HepG2 (cell line): Measurements from ENCODE around the gene WSB1. TPM values are rescaled to one million over a fixed set of nuclear protein-coding genes. Genes with fewer than 3 reads are reported as not detected.

Experiments used
- ATAC-seq: fragments of 200-7000 bp; cut with Tn5 transposase; 3 replicates; pipeline ENCODE4 v1.9.1; 2020; ENCODE audit warnings: mild to moderate bottlenecking, moderate library complexity
- BruUV-seq: library from RNA; stranded (reverse); fragments of 400-500 nt; replicated peaks from 2 replicates; lab custom pipeline; 2021; lab: Mats Ljungman, UMichigan
- CTCF ChIA-PET: fragments of 300-600 bp; formaldehyde crosslinking; extraction: SDS; loops from one replicate; lab custom pipeline; 2021; ENCODE audit warnings: low total read pairs, inconsistent platforms, low intra/inter-chr PET ratio; lab: Yijun Ruan, JAX
- POLR2A ChIA-PET: fragments of 350-600 bp; sonication (Branson Sonifier 250); formaldehyde crosslinking; loops from one replicate; lab custom pipeline; 2020; ENCODE audit warnings: antibody characterized with exemption, inconsistent platforms; lab: Yijun Ruan, JAX
- DNase-seq: peaks from one replicate; pipeline ENCODE4 v3.0.0-alpha.2; 2015; ENCODE audit warnings: low spot score
- FAIRE-seq: peaks from 3 replicates; lab custom pipeline; 2011; peaks lifted over from hg19 to GRCh38; lab: Jason Lieb, UNC
- H2AFZ ChIP-seq: one replicate; pipeline ENCODE4 v1.6.1; 2011; ENCODE audit warnings: low read length, inconsistent platforms
- H3K27ac ChIP-seq: fragments of 300-600 bp; 3 replicates; pipeline ENCODE4 v1.8.0; 2011; ENCODE audit warnings: mixed run types, mild to moderate bottlenecking, mixed read lengths, low read length, inconsistent platforms; ENCODE audit not compliant: insufficient read depth; ENCODE audit errors: extremely low read length
- H3K27me3 ChIP-seq, 2 experiments: fragments of 200-600 bp in 1 of 2; 2 replicates in 1 of 2; 3 replicates in 1 of 2; pipeline versions ENCODE4 v1.6.0 to v1.8.0; 2011; ENCODE audit warnings: low read length in 2 of 2, mild to moderate bottlenecking in 2 of 2, moderate library complexity in 2 of 2, inconsistent platforms in 1 of 2; ENCODE audit not compliant: insufficient read depth in 2 of 2, control insufficient read depth in 1 of 2
- H3K36me3 ChIP-seq, 2 experiments: fragments of 200-600 bp in 1 of 2; replicated peaks in 1 of 2; 2 replicates in 1 of 2; 3 replicates in 1 of 2; pipeline versions ENCODE4 v1.5.1 to v1.8.0; 2011; ENCODE audit warnings: low read length in 2 of 2, inconsistent platforms in 1 of 2; ENCODE audit not compliant: insufficient read depth in 2 of 2, control insufficient read depth in 1 of 2
- H3K4me1 ChIP-seq: 2 replicates; pipeline ENCODE4 v1.5.1; 2012; ENCODE audit warnings: low read length, inconsistent platforms; ENCODE audit not compliant: insufficient read depth
- H3K4me2 ChIP-seq: 2 replicates; pipeline ENCODE4 v1.6.0; 2011; ENCODE audit warnings: low read depth, low read length, inconsistent platforms
- H3K4me3 ChIP-seq, 3 experiments: fragments of 200-600 bp in 1 of 3; sonication (generic), shearing (Covaris generic) in 1 of 3; replicated peaks in 1 of 3; 2 replicates each; pipeline ENCODE4 v1.5.1; 2011 to 2016; ENCODE audit warnings: low read length in 3 of 3, inconsistent platforms in 2 of 3, low read depth in 2 of 3, mild to moderate bottlenecking in 2 of 3, control low read depth in 1 of 3, mixed read lengths in 1 of 3; ENCODE audit not compliant: insufficient read depth in 1 of 3
- H3K79me2 ChIP-seq: one replicate; pipeline ENCODE4 v1.6.1; 2011; ENCODE audit warnings: low read length, inconsistent platforms; ENCODE audit not compliant: insufficient read depth
- H3K9ac ChIP-seq: 2 replicates; pipeline ENCODE4 v1.6.0; 2011; ENCODE audit warnings: mild to moderate bottlenecking, low read depth, low read length, inconsistent platforms; ENCODE audit not compliant: insufficient read depth
- H3K9me3 ChIP-seq: 2 replicates; pipeline ENCODE4 v1.5.1; 2012; ENCODE audit warnings: mild to moderate bottlenecking, low read length
- H4K20me1 ChIP-seq: 2 replicates; pipeline ENCODE4 v1.6.0; 2011; ENCODE audit warnings: inconsistent platforms, mild to moderate bottlenecking, low read length, moderate library complexity; ENCODE audit not compliant: insufficient read depth
- BCL6 ChIP-seq: IDR thresholded peaks from 2 replicates; pipeline ENCODE4 v1.6.1; 2016; ENCODE audit warnings: missing genetic modification reagents, missing compliant biosample characterization
- EP300 ChIP-seq, 3 experiments: sonication (generic) in 1 of 3; formaldehyde crosslinking in 1 of 3; IDR thresholded peaks; 2 replicates each; pipeline versions ENCODE4 v1.5.1 to v1.6.1; 2011 to 2020; ENCODE audit warnings: low read depth in 2 of 3, low read length in 2 of 3, borderline replicate concordance in 1 of 3, improper control_type of control experiment in 1 of 3, mild to moderate bottlenecking in 1 of 3, missing genetic modification reagents in 1 of 3, moderate library complexity in 1 of 3
- FOSL2 ChIP-seq: sonication (generic); formaldehyde crosslinking; IDR thresholded peaks from 2 replicates; pipeline ENCODE4 v1.4.0; 2020; ENCODE audit warnings: missing genetic modification reagents
- FOXA3 ChIP-seq: IDR thresholded peaks from 2 replicates; pipeline ENCODE4 v1.6.1; 2016; ENCODE audit warnings: missing genetic modification reagents, missing compliant biosample characterization
- HHEX ChIP-seq: IDR thresholded peaks from 2 replicates; pipeline ENCODE4 v1.6.1; 2016; ENCODE audit warnings: control low read depth
- MEIS2 ChIP-seq: sonication (generic); formaldehyde crosslinking; IDR thresholded peaks from 2 replicates; pipeline ENCODE4 v1.9.0; 2021; ENCODE audit warnings: mild to moderate bottlenecking, missing genetic modification reagents
- MIER3 ChIP-seq: IDR thresholded peaks from 2 replicates; pipeline ENCODE4 v1.6.1; 2016; ENCODE audit warnings: missing compliant biosample characterization, borderline replicate concordance
- RFXAP ChIP-seq: sonication (generic); formaldehyde crosslinking; IDR thresholded peaks from 2 replicates; pipeline ENCODE4 v1.4.0; 2020; ENCODE audit warnings: missing genetic modification reagents, borderline replicate concordance
- TBL1XR1 ChIP-seq: fragments of 150-350 bp; IDR thresholded peaks from 2 replicates; pipeline ENCODE4 v1.6.1; 2014; ENCODE audit warnings: borderline replicate concordance, low read length; ENCODE audit not compliant: partially characterized antibody
- TBX2 ChIP-seq: sonication (generic); formaldehyde crosslinking; IDR thresholded peaks from 2 replicates; pipeline ENCODE4 v1.5.0; 2020; ENCODE audit warnings: missing genetic modification reagents, mild to moderate bottlenecking, borderline replicate concordance
- ZFX ChIP-seq: sonication (generic); formaldehyde crosslinking; IDR thresholded peaks from 2 replicates; pipeline ENCODE4 v1.4.0; 2020; ENCODE audit warnings: mild to moderate bottlenecking, low read depth, missing genetic modification reagents, moderate library complexity
- ZNF12 ChIP-seq: sonication (generic); formaldehyde crosslinking; IDR thresholded peaks from 2 replicates; pipeline ENCODE4 v1.5.0; 2020; ENCODE audit warnings: missing genetic modification reagents
- WGBS: methylation state at CpG from one replicate; pipeline ENCODE4 v1.1.6; 2017; ENCODE audit warnings: low lambda C conversion rate; 5-methylcytosine and 5-hydroxymethylcytosine counted together
- in situ Hi-C: cut with HindIII; loops from 2 replicates; pipeline ENCODE4 v1.10.0; 2017; ENCODE audit warnings: low pct_unique_long_range_greater_than_20kb; ENCODE audit not compliant: extremely low pct_ligation_motif_present
- intact Hi-C: fragments of 100-400 bp; cut with micrococcal nuclease; formaldehyde crosslinking; loops from one replicate; pipeline ENCODE4 v1.10.0; 2022; ENCODE audit not compliant: unreplicated experiment
- polyA plus RNA-seq, 8 experiments: library from polyadenylated mRNA; depleted of rRNA in 3 of 8; stranded (reverse) in 7 of 8; unstranded in 1 of 8; fragments of >200 nt; fragmentation: Illumina TruSeq in 4 of 8; extraction: Trizol in 4 of 8; gene quantifications; 2 replicates each; pipeline versions ENCODE4 v1.2.1 to v1.2.3, GENCODE V29; 2011 to 2016; ENCODE audit warnings: low read depth in 4 of 8, missing spikeins in 1 of 8, mixed read lengths in 1 of 8; ENCODE audit not compliant: insufficient read depth in 1 of 8
- total RNA-seq, 5 experiments: library from RNA; depleted of rRNA; stranded (reverse); fragments of >200 nt; fragmentation: Illumina TruSeq; extraction: Trizol; gene quantifications; 2 replicates each; pipeline ENCODE4 v1.2.3, GENCODE V29; 2016; ENCODE audit warnings: low read depth in 1 of 5
- TF ChIP-seq, protein P1 (sequence below): sonication (generic); formaldehyde crosslinking; conservative IDR thresholded peaks from 2 replicates; pipeline ENCODE4 v1.4.0; 2020; ENCODE audit warnings: missing genetic modification reagents
- TF ChIP-seq, protein P2 (sequence below): sonication (generic); formaldehyde crosslinking; IDR thresholded peaks from 2 replicates; pipeline ENCODE4 v1.4.0; 2020; ENCODE audit warnings: mild to moderate bottlenecking, missing genetic modification reagents

WSB1 gene
- total and polyA plus RNA-seq, 2 of the 13 experiments (the other 11 are each of a cell fraction or from before 2014, with no cell fraction given) = 81.3 to 294 TPM

GRCh38 chr17:27247071-27247957, 46.6 kb upstream of the WSB1 start:
- peaks cover 32% of the 10 kb centered on the region for H3K4me1 ChIP-seq
- TF ChIP-seq HHEX (CRISPR knock-in tag) = no peak
- TF ChIP-seq TBX2 (CRISPR knock-in tag) = peak; percentile 54; the same call in 1 of the 2 replicates
- TF ChIP-seq, protein P1, sequence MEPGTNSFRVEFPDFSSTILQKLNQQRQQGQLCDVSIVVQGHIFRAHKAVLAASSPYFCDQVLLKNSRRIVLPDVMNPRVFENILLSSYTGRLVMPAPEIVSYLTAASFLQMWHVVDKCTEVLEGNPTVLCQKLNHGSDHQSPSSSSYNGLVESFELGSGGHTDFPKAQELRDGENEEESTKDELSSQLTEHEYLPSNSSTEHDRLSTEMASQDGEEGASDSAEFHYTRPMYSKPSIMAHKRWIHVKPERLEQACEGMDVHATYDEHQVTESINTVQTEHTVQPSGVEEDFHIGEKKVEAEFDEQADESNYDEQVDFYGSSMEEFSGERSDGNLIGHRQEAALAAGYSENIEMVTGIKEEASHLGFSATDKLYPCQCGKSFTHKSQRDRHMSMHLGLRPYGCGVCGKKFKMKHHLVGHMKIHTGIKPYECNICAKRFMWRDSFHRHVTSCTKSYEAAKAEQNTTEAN = no peak
- 0 out of 2 replicates have a peak, but pooled peaks have one; percentile 37 for TF ChIP-seq MIER3 (CRISPR knock-in tag)
- TF ChIP-seq TBL1XR1 = peak; percentile 60
- peak; percentile 85 for TF ChIP-seq FOSL2 (CRISPR knock-in tag)
- TF ChIP-seq RFXAP (CRISPR knock-in tag) = no peak
- TF ChIP-seq EP300 (IDR thresholded peaks at IDR 0.05; ENCODE audit: low read depth in 2 of 2, low read length in 2 of 2) = peak in 1 of 2 experiments; percentile 36; a peak in 1 of 4 replicates
- TF ChIP-seq EP300 (CRISPR knock-in tag; IDR thresholded peaks at IDR 0.05; ENCODE audit: borderline replicate concordance) = peak; percentile 21; the same call in 1 of the 2 replicates
- TF ChIP-seq MEIS2 = peak; percentile 43; the same call in 1 of the 2 replicates
- 0 out of 2 replicates have a peak, but pooled peaks have one; percentile 68 for TF ChIP-seq ZNF12 (CRISPR knock-in tag)
- peak; percentile 41; the same call in 1 of the 2 replicates for TF ChIP-seq BCL6
- peak; percentile 92 for TF ChIP-seq FOXA3 (CRISPR knock-in tag)
- TF ChIP-seq ZFX (CRISPR knock-in tag) = peak; percentile 66
- TF ChIP-seq, protein P2, sequence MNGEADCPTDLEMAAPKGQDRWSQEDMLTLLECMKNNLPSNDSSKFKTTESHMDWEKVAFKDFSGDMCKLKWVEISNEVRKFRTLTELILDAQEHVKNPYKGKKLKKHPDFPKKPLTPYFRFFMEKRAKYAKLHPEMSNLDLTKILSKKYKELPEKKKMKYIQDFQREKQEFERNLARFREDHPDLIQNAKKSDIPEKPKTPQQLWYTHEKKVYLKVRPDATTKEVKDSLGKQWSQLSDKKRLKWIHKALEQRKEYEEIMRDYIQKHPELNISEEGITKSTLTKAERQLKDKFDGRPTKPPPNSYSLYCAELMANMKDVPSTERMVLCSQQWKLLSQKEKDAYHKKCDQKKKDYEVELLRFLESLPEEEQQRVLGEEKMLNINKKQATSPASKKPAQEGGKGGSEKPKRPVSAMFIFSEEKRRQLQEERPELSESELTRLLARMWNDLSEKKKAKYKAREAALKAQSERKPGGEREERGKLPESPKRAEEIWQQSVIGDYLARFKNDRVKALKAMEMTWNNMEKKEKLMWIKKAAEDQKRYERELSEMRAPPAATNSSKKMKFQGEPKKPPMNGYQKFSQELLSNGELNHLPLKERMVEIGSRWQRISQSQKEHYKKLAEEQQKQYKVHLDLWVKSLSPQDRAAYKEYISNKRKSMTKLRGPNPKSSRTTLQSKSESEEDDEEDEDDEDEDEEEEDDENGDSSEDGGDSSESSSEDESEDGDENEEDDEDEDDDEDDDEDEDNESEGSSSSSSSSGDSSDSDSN (CRISPR knock-in tag) = no peak

More at GRCh38 chr17:27247071-27247957, 46.6 kb upstream of the WSB1 start:
- Histone ChIP-seq H3K27ac (no peak overlapping the region), H3K4me2 (peak overlapping the region; percentile 55), H3K9me3 (no peaks in the 10 kb centered on the region), H2AFZ (no peak overlapping the region), H3K4me3 (no peak overlapping the region), H3K27me3 (peaks cover 2 to 5% of the 10 kb centered on the region in 2 experiments; a peak in 2 of 5 replicates), H3K79me2 (no peaks in the 10 kb centered on the region), H4K20me1 (no peaks in the 10 kb centered on the region), H3K36me3 (no peaks in the 10 kb centered on the region), H3K9ac (no peak overlapping the region)
- in situ Hi-C loops (loop anchor here (5.0 kb wide), 2 partner anchors 45 to 85 kb away; partner anchors contain the start of gene WSB1), intact Hi-C loops (loop anchor here (1.0 kb wide), 2 partner anchors 10 to 18 kb away; no protein-coding TSS in a partner anchor)
- WGBS = 6% methylated on average over 6 of the region's 7 CpGs
- CTCF ChIA-PET = interaction anchor here (1.1 to 3.0 kb wide), 2 partner anchors 85 to 133 kb away, joined by 5 to 19 read pairs; no protein-coding TSS in a partner anchor
- POLR2A ChIA-PET = interaction anchor here (0.6 to 1.1 kb wide), 2 partner anchors 48 to 86 kb away, joined by 3 read pairs; no protein-coding TSS in a partner anchor
- FAIRE-seq (no peak), DNase-seq (peak; percentile 89), ATAC-seq (peak; percentile 78)
- no TSS peak for BruUV-seq
